Right cardiac atrium (tissue), 5 donors: ENCODE data around the gene ISOC2. TPM values are rescaled to one million over a fixed set of nuclear protein-coding genes. Genes with fewer than 3 reads are reported as not detected.

ENCODE experiments used
- ATAC-seq, 2 donors: fragments of 200-7000 bp; cut with Tn5 transposase; one replicate each; pipeline versions ENCODE4 v1.8.0 to v1.9.1; 2020; ENCODE audit warnings: moderate library complexity in 2 of 2, mild to moderate bottlenecking in 1 of 2
- DNase-seq, 3 donors: peaks; one replicate each; pipeline ENCODE4 v3.0.0-alpha.2; 2020
- H3K27ac ChIP-seq: one replicate; pipeline ENCODE4 v1.5.1; 2013; ENCODE audit warnings: mild to moderate bottlenecking, low read length, control low read depth, moderate library complexity
- H3K27me3 ChIP-seq: one replicate; pipeline ENCODE4 v1.6.1; 2013; ENCODE audit not compliant: control insufficient read depth, insufficient read depth
- H3K4me1 ChIP-seq: one replicate; pipeline ENCODE4 v1.6.1; 2013; ENCODE audit warnings: low read length; ENCODE audit not compliant: control insufficient read depth, insufficient read depth
- H3K4me3 ChIP-seq: one replicate; pipeline ENCODE4 v1.5.1; 2013; ENCODE audit warnings: low read length, control low read depth
- H3K9me3 ChIP-seq: one replicate; pipeline ENCODE4 v1.6.1; 2013; ENCODE audit warnings: low read length; ENCODE audit not compliant: control insufficient read depth
- WGBS: extraction: QIAGEN DNeasy Blood & Tissue Kit; methylation state at CpG from one replicate; pipeline ENCODE4 v1.1.7; 2013; 5-methylcytosine and 5-hydroxymethylcytosine counted together
- intact Hi-C, 4 donors: fragments of 100-400 bp; cut with DNase I; formaldehyde crosslinking; loops; one replicate each; pipeline versions ENCODE4 v1.11.0 to v1.14.0; 2022 to 2023
- polyA plus RNA-seq: library from polyadenylated mRNA; stranded (reverse); fragments of 200-250 nt; gene quantifications from one replicate; pipeline ENCODE4 v1.2.3, GENCODE V29; 2013
- total RNA-seq, 4 donors: library from RNA; stranded (reverse); fragmentation: NEBNext Ultra II Directional; extraction: Animal tissue kit (Norgen Biotek cat#: 25700); gene quantifications; one replicate each; pipeline ENCODE4 v1.2.1, GENCODE V29; 2021
- donor health status: healthy with polysubstance abuse.
- donor health status: DM: no; HTN: yes; CAD: no.
- donor health status: DM: no; HTN: no; CAD: no.
- donor health status: DM: no; HTN: yes; CAD: no; lungs with severe emphysema.
- donor health status: DM: yes; HTN: yes; CAD: no.

The ISOC2 gene
- total and polyA plus RNA-seq, 5 donors, result 49.6 to 111 (median 62.5) TPM

- peak in 2 of 3 donors; percentile 55 to 65 for DNase-seq
- 91% methylated on average over 47 of the region's 47 CpGs for WGBS
Observed at GRCh38 chr19:55482967-55483705, 21.7 kb upstream of the ISOC2 start.

GRCh38 chr19:55482156-55482961 is 20.9 kb upstream of the ISOC2 start:
- no peaks in the 10 kb centered on the region for H3K27me3 ChIP-seq
- H3K4me1 ChIP-seq, result peaks cover 3% of the 10 kb centered on the region
- ATAC-seq (no peak), DNase-seq (peak in 2 of 3 donors; percentile 46 to 51)
- H3K27ac ChIP-seq, result no peak overlapping the region
- WGBS, result 88% methylated on average over 83 of the region's 83 CpGs
- intact Hi-C loops, result no loop called here
- no peak overlapping the region for H3K4me3 ChIP-seq
- H3K9me3 ChIP-seq, result no peaks in the 10 kb centered on the region

More at GRCh38 chr19:55482967-55483705, 21.7 kb upstream of the ISOC2 start:
- Histone ChIP-seq H3K9me3 (no peaks in the 10 kb centered on the region), H3K27ac (no peak overlapping the region), H3K4me3 (no peak overlapping the region), H3K27me3 (no peaks in the 10 kb centered on the region), H3K4me1 (peaks cover 3% of the 10 kb centered on the region)
- no peak for ATAC-seq
- intact Hi-C loops, result no loop called here

GRCh38 chr19:55481794-55482155 is 20.3 kb upstream of the ISOC2 start:
- Histone ChIP-seq H3K9me3 (no peaks in the 10 kb centered on the region), H3K27ac (no peak overlapping the region), H3K4me3 (no peak overlapping the region), H3K4me1 (peaks cover 2% of the 10 kb centered on the region), H3K27me3 (no peaks in the 10 kb centered on the region)
- 79% methylated on average over 40 of the region's 40 CpGs for WGBS
- no peak for ATAC-seq
- peak in 2 of 3 donors; percentile 37 to 52 for DNase-seq
- intact Hi-C loops, result no loop called here

- 94% methylated on average over 52 of the region's 52 CpGs for WGBS
- Histone ChIP-seq H3K4me3 (no peak overlapping the region), H3K27ac (no peak overlapping the region), H3K9me3 (no peaks in the 10 kb centered on the region), H3K4me1 (no peaks in the 10 kb centered on the region), H3K27me3 (no peaks in the 10 kb centered on the region)
- DNase-seq, result peak in 2 of 3 donors; percentile 53 to 55
- ATAC-seq, result no peak
- intact Hi-C loops, result no loop called here
Observed at GRCh38 chr19:55481148-55481793, 19.8 kb upstream of the ISOC2 start.

- no peaks in the 10 kb centered on the region for H3K27me3 ChIP-seq
- H3K9me3 ChIP-seq, result no peaks in the 10 kb centered on the region
- peak in 2 of 3 donors; percentile 31 to 63 for DNase-seq
- no peak for ATAC-seq
- WGBS, result 67% methylated on average over 15 of the region's 15 CpGs
- intact Hi-C loops, result no loop called here
- peak overlapping the region; percentile 81 for H3K27ac ChIP-seq
- H3K4me3 ChIP-seq, result no peak overlapping the region
- H3K4me1 ChIP-seq, result peaks cover 4% of the 10 kb centered on the region
Observed at GRCh38 chr19:55479451-55480230, 18.2 kb upstream of the ISOC2 start.

- H3K4me3 ChIP-seq, result no peak overlapping the region
- peak in 2 of 3 donors; percentile 37 to 43 for DNase-seq
- peaks cover 4% of the 10 kb centered on the region for H3K4me1 ChIP-seq
- peak overlapping the region; percentile 58 for H3K27ac ChIP-seq
- ATAC-seq, result no peak
- intact Hi-C loops, result no loop called here
- 78% methylated on average over 17 of the region's 17 CpGs for WGBS
- H3K27me3 ChIP-seq, result no peaks in the 10 kb centered on the region
- H3K9me3 ChIP-seq, result no peaks in the 10 kb centered on the region
Observed at GRCh38 chr19:55479045-55479444, 17.6 kb upstream of the ISOC2 start.

GRCh38 chr19:55478364-55478763 is 16.9 kb upstream of the ISOC2 start:
- peaks cover 4% of the 10 kb centered on the region for H3K4me1 ChIP-seq
- no peaks in the 10 kb centered on the region for H3K9me3 ChIP-seq
- no peak overlapping the region for H3K4me3 ChIP-seq
- H3K27me3 ChIP-seq, result no peaks in the 10 kb centered on the region
- H3K27ac ChIP-seq, result no peak overlapping the region
- 85% methylated on average over 12 of the region's 12 CpGs for WGBS
- intact Hi-C loops, result no loop called here
- ATAC-seq, result no peak
- DNase-seq, result peak in 2 of 3 donors; percentile 45 to 47

GRCh38 chr19:55477905-55478304 is 16.5 kb upstream of the ISOC2 start:
- ATAC-seq, result no peak
- intact Hi-C loops, result no loop called here
- 82% methylated on average over 13 of the region's 13 CpGs for WGBS
- no peaks in the 10 kb centered on the region for H3K27me3 ChIP-seq
- peaks cover 4% of the 10 kb centered on the region for H3K4me1 ChIP-seq
- no peak overlapping the region for H3K27ac ChIP-seq
- no peak overlapping the region for H3K4me3 ChIP-seq
- H3K9me3 ChIP-seq, result no peaks in the 10 kb centered on the region
- DNase-seq, result peak in 1 of 3 donors; percentile 39

GRCh38 chr19:55476100-55476775 is 14.8 kb upstream of the ISOC2 start, which contains the start of gene ZNF628:
TSS of gene ZNF628 (plus strand) at chr19:55476617. CDS start at chr19:55479911, 3,294 bp downstream.
- peak within 1 kb of the TSS; percentile 76 for H3K4me3 ChIP-seq
- DNase-seq (peak; percentile 99 to 100 (median 100)), ATAC-seq (peak; percentile 97)
- H3K4me1 ChIP-seq, result peaks cover 4% of the 10 kb centered on the region
- WGBS, result under 1% methylated on average over 61 of the region's 61 CpGs
- intact Hi-C loops, result no loop called here
- no peaks in the 10 kb centered on the region for H3K27me3 ChIP-seq
- H3K9me3 ChIP-seq, result no peaks in the 10 kb centered on the region
- peak within 1 kb of the TSS; percentile 82 for H3K27ac ChIP-seq
